ENCODE measurements around the gene CALY.

CALY gene

GRCh38 chr10:133350283-133350949 is 13.7 kb upstream of the CALY start:
- no peak for DNase-seq

- no peak for DNase-seq
Measured at GRCh38 chr10:133349577-133350011, 12.9 kb upstream of the CALY start.

- DNase-seq: no peak
Measured at GRCh38 chr10:133349160-133349568, 12.5 kb upstream of the CALY start.

DNA sequence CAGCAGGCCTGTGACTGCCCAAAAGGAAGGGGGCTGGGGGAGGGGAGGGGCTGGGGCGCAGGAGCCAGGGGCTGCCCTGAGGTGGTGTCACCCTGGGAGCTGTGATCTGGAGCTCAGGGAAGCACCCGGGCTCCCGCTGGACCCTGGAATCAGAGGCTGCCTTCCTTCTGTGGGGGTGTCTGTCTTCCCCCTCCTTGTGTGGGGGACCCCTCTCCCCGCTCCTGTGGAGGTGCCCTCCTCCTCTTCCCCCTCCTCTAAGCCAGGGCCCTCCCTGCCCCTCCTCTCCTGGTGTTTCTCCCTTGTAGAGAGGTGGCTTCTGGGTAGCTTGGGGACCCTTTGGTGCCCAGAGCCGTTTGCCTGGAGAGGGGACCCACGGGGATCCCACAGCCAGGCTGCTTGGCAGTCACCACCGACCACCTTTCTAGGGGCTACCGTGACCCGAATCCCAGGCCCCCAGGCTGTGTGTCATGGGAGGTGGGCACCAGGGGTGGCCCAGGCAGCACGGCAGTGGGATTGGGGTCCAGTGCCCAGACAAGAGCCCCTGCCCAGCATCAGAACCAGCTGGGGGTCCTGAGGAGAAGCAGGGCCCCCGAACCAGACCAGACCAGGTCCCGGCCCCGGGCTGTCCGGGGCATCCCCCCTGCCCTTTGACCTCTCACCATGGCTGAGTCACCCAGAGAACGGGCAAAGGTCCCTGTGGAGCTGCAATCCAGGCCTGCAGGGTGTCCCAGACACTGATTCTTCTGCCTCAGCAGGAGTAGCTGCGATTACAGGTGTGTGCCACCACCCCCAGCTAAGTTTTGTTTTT is 11.2 kb upstream of the CALY start:
- DNase-seq: no peak

DNA sequence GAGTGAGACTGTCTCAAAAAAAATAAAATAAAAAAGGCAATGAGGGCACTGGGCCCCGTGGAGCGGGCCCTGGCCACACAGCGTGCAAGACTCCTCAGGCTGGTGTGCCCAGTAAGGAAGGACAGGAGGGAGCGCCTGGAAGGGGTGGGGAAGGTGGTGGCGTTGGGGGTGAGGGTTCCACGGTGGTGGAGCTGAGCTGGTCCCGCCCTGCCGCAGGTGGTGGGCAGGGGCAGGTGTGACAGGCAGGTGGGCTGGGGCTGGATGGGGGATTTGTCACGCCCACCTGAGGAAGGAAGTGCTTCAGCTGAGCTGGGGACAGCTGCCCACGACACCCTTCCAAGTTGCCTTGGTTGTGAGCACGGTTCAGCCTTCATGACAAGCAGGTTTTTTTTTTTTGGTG is 9.7 kb upstream of the CALY start:
- no peak for DNase-seq

DNA sequence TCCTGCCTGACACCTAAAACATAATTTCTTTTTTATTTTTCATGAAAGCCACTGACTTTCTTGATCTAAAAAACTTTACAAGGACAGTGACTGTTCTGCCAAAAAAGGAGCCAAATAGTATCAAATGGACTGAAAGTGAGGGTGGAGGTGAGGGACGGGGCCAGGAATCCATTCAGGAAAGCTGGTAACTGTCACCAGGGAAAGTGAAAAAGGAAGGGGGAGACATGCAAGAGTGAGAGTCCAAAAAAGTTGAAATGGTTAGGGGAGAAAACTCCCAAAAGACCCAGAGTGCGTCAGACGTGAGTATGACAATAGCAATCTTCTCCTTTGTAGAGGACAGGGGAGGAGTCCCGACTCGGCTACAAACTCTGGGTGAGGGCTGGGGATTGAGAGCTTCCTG is 7.5 kb upstream of the CALY start:
- no peak for DNase-seq

DNA sequence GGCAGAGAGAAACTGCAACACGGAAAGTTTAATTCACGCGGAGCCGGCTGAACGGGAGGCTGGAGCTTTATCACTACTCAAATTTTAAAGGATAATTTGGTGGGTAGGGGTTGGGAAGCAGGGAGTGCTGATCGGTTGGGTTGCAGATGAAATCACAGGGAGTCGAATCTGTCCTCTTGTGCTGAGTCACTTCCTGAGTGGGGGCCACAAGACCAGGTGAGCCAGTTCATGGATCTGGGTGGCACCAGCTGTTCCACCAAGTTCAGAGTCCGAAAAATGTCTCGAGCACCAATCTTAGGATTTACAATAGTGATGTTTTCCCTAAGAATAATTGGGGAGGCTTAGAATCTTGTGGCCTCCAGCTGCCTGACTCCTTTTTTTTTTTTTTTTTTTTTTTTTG is 6.9 kb upstream of the CALY start:
- no peak for DNase-seq

DNA sequence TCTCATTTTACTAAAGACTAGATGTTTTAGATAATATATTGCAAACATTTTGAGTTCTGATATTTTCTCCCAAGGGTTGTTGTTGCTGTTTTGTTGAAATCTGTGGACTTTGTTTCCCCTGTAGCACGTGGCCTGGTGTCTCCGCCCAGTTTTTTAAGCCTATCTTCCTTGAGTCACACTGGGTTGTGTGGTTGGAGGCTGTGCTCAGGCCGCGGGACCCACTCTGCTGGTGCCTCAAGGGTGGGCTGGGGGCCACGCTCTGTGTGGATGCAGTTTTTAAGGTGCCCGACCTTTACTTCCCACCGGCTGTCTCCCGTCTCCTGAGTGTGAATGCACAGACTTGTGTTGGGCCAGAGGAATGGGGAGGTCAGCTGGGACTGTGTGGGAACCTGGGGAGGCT is 6.2 kb upstream of the CALY start:
- no peak for DNase-seq

- DNase-seq: no peak
Measured at GRCh38 chr10:133341983-133342382, 5.3 kb upstream of the CALY start.

DNA sequence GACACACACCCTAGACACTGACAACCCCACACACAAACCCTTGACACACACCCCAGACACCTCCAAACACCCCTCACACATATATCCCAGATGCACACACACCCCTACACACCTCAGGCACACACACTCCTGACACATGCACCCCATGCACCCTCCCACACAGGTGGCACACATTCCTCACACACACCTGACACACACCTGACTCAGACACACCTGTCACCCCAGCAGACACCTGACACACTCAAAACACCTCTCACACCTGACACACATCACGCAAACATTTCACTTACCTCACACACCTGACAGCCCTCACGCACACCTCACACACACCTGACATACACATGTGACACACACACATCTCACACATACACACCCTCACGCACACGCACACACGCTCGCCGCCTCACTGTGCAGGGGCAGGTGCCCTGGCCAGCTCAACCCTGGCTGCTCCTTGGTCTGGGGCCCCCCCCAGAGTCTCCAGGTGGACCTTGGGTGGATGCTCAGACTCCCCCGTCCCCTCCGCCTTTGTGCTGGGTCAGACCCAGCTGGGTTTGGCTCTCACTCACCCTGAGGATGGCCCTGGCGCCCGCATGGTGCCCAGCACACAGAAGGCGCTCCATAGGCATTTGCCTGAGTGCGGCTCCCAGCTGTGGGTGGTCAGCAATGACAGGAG is 3.1 kb upstream of the CALY start:
- DNase-seq: no peak

- DNase-seq: no peak
Measured at GRCh38 chr10:133338080-133339071, 1.7 kb upstream of the CALY start.

GRCh38 chr10:133337370-133337725 is 652 bp upstream of the CALY start:
- no peak for DNase-seq

DNA sequence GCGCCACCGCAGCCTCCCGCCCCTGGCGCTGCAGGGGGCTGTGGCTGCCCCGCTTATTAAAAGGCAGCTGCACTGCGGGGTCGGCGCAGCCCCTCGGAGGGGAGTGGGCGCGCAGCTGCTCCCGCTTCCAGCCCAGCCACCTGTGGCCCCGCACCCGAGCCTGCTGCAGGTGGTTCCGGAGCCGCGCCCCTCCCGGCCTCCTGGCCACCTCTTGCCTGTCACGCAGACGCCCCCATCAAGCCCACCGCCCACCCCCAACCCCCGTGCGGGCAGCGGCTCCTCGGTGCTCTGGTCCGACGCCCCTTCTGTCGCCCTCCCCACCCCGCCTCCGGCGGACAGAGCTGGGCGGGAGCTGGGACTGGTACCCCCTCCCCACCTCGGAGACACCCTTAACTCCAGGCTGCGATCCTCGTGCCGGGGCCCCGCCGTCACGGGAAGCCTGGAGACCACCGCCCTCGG is 549 bp downstream of the CALY start:
- DNase-seq: no peak

GRCh38 chr10:133335246-133336117 is 1.2 kb downstream of the CALY start:
- peak; percentile 53 for DNase-seq

GRCh38 chr10:133334503-133335245 is 2.0 kb downstream of the CALY start:
- DNase-seq: no peak

DNA sequence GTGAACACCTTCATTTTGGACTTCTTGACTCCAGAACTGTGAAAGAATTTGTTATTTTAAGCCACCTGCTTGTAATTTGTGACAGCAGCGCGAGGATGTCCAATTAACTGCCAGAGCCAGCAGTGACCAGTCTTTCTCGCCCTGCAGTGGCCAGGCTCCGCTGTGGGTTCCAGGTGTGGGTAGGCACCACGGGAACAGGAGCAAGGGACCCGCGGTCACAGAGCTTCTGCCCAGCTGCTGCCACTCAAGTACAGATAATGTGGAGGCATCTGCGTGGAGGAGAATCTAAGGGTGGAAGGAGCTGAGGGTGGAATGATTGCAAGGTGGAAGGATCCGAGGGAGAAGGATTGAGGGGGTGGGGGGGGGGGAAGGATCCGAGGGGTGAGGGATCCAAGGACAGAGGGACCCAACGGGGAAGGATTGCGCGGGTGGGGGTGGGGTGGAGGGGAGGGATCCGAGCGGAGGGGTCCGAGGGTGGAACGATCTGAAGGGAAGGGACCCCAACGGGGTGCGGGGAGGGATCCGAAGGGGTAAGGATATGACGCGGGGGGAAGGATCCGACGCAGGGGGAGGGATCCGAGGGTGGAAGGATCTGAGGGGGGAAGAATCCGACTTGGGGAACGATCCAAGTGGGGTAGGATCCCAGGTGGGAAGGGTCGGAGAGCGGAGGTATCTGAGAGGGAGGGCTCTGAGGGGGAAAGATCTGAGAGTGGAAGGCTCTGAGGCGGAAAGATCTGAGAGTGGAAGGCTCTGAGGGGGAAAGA is 3.6 kb downstream of the CALY start:
- no peak for DNase-seq

DNA sequence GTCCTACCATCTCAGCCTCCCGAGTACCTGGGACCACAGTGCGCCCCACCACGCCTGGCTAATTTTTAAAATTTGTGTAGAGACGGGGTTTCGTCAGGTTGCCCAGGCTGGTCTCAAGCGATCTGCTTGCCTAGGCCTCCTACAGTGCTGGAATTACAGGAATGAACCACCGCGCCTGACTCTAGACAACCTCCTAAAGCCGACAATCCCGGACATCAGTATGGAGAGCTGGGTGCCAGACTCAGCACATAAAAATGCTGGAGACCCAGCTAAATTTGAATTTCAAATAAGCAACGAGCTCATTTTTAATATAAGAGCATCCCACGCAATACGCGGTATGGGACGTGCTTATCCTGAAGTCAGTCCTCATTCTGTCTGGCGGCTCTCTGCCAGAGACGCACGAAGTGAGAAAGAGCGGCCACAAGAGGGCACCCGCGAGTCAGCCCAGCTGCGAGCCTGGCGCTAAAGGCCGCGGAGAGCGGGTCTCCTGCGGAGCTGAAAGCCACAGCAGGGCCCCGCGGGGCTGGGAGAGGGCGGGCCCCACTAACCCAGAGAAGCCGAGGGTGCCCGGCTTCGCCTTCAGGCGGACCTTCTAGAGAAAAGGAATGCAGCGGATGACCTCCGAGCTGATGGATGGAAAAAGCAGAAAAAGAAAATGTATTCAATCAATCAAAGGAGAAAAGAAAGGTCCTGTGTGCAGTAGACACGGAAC is 7.0 kb downstream of the CALY start:
- peak; percentile 83 for DNase-seq

DNA sequence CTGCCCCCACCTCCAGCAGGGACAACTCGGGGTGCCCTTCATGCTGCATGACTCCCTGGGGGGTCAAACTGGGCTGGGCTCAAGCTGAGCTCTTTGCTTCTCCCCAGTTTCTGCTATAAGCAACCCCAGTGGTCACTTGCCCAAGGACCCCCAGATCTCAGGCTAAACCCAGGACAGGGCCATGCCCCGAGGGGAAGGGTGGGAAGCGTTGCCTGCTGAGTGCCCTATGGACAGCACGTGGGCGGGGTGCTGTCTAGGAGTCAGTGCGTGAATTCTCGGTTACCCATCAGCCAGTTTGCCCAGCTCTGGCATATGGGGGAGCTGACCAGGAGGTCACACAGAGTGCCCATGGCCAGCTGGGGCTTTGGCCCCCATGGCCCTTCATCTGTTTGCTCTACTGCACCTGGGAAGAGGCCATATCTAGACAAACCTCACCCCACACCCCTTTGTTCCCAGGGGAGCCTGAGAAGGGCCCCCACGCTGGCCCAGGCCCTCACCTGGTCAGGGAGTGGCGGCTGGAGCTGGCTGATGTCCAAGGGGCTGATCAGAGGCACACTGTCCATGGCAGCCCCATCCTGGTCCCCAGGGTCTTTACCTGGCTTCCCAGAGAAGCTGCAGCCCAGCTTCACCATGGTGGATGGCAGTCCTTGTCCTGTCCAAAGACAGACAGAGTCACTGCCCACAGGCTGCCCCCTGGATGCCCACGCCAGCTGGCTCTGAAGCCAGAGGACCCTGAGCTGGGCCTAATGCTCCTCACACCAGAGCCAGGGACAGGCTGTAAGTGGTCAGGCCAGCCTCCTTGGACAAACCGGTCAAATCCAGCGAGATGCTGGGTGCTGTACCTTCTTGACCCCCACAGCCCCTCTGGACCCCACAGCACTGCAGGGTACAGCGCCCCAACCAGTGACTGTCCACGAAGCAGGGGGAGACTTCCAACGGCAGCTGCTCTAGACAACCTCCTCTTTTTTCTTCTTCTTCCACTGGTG is 8.0 kb downstream of the CALY start:
- DNase-seq: no peak
